Hematopoietic multipotent progenitor cell treated with erythropoietin and hydrocortisone succinate and interleukin-3 and kit ligand, for 17 days (in vitro differentiated cells): ENCODE results near the gene ZBTB48.
"Not testable (repeated sequence)": the region's sequence is repeated elsewhere in the genome, so short reads cannot be mapped to it uniquely, and the experiment has no call there.

Experiments
- DNase-seq: peaks from one replicate; pipeline ENCODE4 v3.0.0-alpha.2; 2015; ENCODE audit warnings: low spot score

The ZBTB48 gene

DNA sequence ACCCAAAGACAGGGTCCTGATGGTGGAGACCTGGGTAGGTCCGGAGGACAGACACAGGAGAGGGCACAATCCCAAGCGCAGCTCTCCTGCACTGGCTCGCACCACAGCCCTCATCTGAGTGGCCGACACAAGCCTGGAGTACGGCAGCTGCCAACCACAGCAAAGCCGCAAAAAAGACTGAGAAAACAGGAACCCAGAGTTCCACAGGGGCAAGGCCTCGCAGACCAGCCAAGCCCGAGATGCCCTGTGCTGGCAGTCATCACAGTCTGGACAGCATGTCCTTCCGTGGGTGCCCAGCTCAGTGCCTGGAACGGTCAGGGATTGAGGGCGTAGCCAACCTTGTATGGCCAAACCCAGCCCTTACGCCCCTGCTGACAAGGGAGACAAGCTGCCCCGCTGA is 11.4 kb downstream of the ZBTB48 start:
- DNase-seq: peak; percentile 7

DNA sequence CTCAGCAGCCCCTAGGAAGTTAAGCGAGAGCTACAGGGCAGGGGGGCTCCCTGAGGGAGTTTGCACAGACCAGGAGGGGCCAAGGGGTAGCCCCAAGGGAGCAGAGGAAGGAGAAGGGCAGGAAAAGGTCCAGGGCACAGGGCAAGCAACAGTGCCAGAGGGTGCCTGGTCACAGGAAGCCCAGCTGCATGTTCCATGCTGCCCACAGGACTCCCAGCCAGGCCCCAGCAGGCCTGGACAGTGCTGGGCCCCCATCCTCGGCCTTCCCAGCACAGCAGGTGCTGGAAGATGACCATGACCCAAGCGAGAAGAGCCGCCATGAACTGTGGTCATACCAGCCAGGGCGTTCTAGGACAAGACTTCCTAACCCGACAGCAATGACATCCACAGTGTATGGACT is 11.8 kb downstream of the ZBTB48 start:
- no peak for DNase-seq

DNA sequence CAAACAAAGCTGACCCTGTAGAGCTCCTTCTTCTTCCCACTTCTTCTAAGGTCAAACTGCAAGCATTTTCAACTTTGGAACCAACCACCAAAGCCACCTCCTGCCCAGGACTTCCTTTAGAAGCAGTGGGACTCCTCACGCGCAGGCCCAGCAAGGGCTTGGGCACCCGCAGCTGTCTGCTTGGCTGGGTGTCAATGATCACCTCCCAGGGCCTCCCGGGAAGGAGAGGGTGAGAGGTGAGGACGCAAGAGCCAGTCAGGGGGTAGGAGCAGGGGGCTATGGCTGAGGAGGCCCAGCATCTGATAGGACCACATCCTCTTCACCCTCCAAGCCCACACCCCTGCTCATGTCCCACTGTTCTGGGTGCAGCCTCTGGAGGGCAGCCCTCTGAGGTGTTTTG is 12.6 kb downstream of the ZBTB48 start:
- DNase-seq: no peak

DNA sequence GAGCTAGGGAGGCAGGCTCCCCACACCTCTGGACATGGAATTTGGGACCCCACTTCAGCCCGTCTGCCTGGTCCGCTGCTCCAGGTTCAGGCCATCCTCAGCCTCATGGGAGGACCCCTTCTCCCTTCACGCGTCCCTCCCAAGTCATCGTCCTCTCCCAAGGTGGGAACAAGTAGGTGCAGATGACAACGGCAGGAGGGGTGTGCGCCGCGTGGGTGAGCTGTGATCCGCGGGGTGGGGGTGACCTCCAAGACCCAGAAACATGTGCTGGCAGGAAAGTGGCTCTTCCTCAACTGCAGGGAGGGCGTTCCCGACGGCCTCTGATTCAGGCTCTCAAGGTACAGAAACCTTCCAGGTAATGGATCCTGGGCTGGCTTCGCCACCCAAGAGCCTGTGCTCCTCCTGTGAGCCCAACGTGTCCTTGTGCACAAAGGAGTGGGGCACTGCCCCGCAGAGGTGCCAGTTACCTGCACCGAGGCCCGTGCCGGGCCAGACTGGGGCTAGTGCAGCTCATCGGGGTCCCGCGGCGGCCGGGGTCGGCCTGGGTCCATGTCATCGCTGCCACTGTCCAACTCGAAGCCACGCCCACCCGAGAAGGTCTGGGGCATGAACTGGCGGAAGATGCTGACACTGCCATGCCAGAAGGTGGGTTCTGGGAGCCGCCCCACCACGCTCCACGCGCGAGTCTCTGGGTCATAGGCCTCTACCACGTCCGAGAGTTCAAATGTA is 13.2 kb downstream of the ZBTB48 start:
- DNase-seq: no peak

DNA sequence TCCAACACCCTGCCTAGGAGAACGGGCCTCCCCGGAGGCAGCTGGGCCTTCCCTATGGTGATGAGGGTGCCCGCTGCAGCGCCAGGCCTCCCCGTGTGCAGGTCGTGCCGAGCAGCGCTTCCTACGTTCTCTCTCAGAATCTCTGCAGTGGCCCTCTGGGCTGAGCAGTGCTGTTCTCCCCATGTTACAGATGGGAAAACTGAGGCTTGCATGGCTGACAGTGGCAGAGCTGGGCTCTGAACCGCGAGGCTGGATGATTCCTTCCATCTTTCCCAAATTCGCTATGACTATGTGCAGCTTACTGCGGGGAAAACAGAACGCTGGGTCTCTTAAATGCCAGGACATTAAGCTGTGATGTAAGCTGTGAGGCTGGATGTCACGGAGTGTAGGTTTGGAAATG is 14.0 kb downstream of the ZBTB48 start:
- no peak for DNase-seq

DNA sequence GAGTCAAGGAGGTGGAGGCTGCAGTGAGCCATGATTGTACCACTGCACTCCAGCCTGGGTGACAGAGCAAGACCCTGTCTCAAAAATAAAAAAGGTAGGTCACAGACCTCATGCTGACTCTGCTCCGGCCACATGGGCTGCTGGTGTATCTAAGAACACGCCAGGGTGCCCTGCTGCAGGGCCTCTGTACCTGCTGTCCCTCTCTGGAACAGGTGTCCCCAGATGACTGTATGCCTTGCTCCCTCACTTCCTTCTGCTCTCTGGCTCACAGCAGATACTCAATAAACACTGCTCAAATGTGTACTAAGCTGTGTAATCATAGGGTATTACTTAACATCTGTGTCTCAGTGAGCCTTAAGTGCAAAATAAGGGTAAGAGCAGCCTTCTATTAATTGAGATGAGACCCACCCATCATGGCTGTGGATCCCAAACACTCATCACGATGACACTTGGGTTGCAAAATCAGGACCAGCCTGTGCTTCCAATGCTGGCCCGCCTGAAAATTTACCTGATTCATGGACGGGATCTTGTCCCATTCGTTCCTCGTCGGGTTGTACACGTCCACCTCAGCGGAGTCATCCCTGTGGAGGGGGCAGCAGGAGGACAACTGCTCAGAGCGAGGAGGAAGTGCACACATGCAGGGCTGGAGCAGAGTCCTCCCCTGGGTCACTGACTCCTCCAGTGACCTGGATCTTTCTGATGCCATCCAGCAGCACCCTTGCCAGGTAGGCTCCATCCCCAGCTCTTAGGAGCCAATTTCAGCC is 15.4 kb downstream of the ZBTB48 start:
- DNase-seq: peak; percentile 14

DNA sequence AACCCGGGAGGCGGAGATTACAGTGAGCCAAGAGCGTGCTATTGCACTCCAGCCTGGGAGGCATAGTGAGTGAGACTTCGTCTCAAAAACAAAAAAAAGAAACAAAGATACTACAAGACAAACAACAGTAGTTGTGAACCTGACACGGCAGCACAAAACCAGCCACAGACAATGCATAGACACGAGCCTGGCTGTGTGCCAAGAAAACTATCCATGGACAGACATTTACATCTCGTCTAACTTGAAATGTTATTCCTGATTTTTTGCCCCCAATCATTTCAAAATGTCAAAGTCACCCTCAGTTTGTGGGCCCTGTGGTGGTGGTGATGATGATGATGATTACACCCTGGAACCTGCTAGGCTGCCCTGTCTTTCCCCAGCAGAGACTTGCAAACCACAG is 16.6 kb downstream of the ZBTB48 start:
- DNase-seq: no peak

DNA sequence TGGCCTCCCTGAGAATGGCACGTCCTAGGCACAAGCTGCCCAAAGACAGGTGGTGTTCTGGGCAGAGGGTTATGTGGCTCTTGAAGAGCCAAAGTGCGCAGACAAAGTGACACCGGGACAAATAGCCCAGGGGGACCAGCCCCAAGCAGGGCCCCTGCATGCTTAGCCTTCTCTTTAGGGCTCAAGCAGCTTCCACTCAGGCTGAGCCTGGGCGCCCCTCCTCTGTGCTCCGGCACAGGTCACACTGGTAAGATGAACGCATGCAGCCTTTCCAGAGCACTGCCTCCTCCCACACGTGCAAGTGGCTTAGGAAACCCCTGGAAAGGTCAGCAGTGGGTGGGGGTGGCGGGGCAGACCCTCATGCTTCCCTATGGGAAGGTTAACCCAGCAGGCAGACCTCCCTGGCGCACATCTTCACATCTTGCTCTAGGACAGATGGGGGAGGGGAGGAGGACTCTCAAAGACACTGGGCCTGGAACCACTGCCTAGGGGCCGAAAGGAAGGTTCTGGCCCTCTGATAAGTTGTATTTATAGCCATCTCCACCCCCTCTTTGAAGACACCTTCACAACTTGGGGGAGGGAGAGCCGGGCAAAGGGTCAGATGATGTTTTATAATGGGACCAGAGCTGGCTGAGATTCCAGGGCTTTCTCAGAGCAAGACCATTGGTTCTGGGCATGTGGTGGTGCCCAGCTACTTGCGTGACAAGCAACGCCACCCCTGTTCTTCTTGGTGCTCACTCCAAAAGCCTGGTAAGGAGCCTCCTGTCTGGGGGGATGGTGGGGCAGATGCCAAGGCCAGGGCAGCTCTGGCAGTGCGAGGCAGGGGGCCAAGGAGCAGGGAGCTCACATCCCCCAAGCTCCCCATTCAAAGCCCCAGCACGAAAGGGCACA is 17.3 kb downstream of the ZBTB48 start:
- peak; percentile 8 for DNase-seq

DNA sequence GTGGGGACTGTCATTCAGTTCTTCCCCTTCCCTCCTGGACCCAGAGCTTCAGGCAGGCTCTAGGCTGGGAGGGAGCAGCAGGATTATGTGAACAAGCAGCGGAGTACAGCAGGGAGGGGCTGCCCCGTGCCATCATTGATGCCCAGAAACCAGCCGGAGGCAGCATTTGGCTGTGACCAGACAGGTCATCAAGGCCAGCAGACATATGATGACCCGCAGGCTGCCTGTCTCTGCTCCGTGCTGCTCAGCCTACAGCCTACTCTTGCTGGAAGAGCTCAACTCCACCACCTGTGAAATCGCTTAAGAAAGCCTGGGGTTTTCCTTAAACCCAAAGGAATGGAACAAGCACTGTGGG is 18.0 kb downstream of the ZBTB48 start:
- no peak for DNase-seq

DNA sequence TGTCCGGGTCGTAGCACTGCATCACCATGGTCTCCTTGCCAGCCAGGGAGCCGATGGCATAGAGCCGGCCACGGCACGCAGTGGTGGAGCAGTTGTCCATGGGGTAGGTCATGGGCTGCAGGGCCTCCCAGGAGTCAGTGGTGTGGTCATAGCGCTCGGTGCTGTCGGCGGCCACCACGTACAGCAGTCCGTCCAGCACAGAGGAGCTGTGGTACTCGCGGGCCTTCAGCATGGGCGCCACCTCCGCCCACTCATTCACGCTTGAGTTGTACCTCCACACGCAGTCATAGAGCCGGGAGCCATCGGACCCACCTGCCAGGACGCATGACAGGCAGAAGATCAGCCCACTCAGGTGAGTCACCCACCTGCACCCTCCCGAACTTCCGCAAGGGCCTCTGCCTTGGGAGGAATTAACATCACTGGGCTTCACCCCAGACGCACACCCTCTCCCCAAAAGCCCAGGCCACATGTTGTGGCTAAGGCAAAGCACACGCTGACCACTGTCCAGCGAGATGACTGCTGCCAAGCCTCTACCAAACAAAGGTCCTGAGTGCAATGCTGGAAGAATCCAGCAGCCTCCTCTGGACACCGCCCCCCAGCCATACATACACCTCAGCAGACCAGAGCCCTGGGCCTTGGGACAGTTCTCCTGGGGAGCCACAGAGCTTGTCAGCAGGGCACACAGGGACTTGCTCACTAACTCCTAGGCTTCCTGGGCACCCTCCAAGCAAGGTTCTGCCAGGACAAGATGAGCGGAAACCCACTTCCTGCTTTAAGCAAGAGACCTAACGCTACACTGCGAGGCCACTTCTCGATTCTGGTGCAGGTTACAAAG is 19.6 kb downstream of the ZBTB48 start:
- peak; percentile 59 for DNase-seq

DNA sequence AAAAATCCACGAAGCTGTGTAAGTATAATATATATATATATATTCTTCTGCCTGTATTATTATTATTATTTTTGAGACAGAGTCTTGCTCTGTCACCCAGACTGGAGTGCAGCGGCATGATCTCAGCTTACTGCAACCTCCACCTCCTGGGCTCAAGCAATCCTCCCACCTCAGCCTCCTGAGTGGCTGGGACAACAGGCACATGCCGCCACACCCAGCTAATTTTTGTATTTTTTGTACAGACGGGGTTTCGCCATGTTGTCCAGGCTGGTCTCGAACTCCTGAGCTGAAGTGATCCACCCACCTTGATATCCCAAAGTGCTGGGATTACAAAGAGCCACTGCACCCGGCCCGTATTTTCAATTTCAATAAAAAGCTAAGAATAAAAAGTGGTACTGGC is 20.2 kb downstream of the ZBTB48 start:
- not testable (repeated sequence) for DNase-seq

DNA sequence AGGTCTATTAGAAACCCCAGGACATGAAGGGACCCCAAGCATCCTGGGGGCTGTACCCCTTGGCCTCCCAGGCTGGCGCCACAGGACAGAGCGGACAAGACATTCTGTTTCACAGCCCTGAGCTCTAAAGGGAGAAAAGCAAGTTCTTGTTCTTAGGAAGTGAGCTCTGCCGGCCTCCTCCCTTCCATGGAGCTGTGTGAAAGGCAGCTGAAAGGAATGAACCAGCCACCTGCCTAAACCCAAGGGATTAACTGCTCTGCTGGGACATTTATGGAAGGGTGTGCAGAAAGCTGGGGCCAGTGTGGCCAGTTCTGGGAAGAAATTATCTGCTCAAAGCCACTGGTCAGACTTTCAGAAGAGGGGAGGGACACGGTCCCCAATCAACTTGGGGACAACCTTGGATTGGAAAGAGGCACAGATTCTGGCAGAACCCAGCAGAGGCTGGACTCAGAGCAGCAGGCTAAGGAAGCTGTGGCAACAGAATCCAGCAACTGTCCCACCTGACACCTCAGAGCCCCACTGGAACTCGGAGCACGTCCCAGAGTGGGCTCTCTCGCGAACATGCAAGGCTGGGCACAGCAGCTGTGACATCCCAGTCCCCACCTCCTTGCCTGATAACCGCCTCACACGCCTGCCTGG is 20.7 kb downstream of the ZBTB48 start:
- no peak for DNase-seq

DNA sequence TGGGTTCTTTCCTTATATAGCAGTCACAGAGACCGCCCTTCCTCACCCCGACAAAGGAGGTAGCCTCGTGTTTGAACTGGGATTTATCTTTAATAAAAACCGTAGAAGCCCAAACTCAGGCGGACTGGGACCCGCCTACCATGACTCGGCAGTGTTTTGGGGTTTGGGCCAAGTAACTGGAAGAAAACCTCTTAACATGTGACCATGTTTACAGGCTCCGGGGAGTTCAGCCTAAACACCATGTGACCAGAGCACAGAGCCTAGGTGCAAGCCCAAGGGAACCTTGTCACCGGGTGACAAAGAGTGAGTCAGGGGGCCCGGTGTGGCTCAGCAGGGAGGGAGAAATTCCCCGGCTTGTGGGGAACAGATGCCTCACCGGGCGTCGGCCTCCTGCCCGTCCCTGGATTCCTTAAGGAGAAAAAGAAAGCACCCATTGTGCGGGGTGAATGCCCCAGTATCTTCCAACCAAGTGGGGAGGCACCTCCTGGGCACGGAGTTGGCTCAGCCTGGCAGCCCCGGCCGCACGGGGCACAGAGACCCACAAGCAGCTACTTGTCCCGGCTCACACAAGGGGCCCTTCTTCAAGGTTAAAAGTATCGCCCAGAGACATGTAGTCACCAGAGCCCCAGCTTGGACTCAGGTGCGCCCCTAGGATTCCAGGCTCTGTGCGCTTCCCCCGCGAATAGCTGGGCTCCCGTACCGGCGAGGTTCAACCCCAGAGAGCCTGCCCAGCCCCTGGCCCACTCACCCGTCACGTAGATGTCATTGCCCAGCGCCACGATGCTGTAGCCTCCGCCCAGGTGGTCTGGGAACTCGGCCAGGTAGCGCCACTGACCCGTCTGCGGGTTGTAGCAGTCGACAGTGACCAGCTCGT is 21.5 kb downstream of the ZBTB48 start:
- peak; percentile 99 for DNase-seq

DNA sequence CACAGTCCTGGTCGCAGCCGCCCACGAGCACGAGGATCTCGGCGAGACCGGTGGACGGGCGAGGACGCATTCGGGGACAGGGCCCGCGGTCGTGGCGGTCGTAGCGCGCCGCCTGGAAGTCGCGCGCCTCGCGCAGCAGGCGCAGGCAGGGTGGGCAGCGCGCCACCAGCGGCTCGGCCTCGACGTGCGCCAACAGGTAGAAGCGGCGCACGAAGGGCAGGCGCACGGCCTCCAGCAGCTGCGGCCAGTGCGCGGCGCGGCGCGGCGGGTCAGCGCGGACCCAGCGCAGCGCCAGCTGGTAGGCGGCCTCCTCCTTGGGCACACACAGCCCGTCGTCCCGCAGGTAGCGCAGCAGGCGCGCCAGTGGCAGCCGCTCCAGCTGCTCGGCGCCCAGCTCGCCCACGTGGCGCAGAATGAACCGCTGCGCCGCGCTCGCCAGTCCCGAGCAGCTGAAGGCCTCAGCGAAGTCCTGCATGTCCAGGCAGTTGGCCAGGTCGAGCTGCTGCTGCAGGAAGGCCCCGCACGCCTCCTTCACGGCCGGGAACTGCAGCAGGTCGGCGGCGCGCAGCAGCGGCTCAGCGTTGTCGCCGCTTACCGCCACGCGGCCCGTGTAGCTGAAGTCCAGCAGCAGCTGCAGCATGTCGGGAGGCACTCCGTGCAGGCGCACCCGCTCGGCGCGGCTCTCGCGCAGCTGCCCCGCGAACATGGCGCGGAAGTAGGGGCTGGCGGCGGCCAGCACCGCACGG is 22.3 kb downstream of the ZBTB48 start:
- peak; percentile 75 for DNase-seq

DNA sequence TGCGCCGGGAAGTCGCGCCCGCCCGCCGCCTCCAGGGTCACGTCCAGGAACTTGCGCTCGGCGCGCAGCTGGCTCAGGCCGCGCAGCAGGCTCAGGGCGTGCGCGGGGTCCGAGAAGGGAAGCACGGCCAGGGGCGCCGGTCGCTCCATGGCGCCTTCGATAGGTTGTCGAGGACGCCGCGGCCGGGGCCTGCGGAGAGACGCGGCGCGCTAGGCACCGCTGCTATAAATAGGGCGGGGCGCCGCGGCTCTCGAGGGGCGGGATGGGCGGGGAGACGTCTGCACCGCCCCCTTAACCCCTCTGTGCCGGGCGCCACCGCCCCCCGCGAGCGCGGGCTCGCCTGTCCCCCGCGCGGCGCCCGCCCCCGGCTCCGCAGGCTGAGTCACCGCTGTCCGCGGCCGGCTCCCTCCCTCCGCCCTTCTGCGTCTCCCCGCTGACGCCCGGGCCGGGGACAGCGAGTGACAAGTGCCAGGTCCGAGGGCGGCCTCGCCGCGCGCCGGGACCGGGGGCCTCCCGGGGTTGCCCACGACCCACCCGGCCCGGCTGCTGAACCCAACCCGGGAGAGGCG is 23.0 kb downstream of the ZBTB48 start, which contains the start of gene KLHL21:
Gene KLHL21 (minus strand): TSS at position 201 of the 569 bp plus-strand sequence. CDS start 52 bp downstream, at position 149.
- peak; percentile 95 for DNase-seq

DNA sequence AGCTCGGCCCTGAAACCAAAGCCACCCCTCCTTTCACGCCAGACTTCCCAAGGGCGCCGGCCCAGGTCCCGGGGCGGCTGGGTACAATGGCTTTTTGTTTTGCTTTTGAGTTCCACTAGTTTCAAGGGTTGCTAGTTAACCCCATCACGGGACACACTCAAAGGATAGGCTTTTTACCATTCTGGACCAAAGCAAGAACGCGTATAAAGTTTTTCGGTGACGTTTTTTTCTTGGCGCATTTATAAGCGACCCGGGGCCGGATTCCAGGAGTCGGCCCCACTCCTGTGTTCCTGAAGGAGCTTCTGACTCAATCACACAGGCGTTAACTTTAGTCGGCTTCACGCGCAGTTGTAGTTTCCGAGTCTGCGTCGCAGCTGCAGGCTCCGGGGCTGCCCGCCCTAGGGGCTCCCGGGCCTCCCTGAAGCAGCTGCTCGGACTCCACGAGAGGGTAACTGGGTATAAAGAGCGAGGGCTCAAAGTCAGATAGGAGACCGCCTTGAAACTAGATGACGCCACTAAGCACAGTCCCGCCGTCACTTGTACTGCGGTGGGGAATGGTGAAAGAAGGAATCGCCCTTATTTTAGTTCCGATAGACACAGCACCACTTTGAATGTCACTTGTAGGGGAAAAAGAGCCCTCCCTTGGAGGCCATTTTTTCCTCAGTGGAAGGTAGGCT is 23.6 kb downstream of the ZBTB48 start:
- DNase-seq: peak; percentile 80

DNA sequence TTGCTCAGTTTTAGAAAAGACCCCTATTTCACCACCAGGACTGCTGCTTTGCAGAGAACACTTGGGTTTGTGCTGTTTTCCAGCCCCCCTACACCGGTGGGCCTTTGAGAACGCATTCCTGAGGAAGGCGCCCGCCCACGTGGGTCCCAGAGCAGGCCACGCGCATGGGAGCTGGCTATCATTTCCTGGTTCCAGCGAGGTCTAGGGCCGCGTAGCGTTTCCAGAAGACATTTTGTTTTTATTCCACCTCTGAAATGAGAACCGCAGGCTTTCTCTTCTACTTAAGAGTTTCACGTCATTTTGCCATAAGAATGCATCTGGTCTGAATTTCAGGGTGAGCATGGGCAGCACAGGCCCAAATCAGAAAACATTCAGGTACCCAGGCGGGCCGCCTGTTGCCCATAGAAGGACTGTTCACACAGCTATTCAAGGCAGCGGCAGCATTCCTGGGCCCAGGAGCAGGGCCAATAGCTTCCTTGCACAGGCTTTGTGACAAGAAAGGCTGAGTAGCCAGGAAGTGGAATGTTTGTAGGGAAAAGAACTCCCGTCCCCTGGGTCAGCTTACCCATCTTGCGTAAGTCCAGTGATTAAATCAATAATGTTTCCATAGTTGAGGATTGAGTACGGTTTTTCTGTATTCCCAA is 24.2 kb downstream of the ZBTB48 start:
- DNase-seq: no peak
